ENCODE measurements around the gene ZMYND15.

ZMYND15 gene

DNA sequence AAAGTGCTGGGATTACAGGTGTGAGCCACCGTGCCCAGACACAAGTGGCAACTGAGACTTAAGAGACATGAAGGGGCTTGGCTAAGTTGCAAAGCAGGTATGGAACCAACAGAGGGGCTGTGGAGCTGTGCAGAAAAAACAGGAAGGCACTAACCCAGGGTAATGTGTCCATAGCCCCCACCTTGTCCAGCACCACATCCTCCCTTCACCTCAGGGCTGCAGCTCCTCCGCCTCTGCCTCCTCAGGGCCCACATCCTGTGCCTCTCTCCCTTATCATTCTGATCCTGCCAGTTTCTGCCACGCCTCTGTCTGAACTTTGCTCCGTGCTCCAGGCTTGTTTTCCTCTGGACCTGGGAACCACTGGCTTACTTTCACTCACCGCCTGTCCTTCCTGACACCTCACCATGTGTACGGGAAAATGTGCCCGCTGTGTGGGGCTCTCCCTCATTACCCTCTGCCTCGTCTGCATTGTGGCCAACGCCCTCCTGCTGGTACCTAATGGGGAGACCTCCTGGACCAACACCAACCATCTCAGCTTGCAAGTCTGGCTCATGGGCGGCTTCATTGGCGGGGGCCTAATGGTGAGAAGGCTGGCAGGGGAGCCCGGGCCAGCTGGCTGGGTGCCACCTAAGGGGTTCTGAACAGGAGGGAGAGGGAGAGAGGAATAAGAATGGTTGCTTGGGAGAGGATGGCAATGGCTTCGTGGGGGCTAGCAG is 32.0 kb downstream of the ZMYND15 start, which contains the start of gene TM4SF5:
Gene TM4SF5, plus strand, starts transcription at position 368 of the 716 bp plus-strand sequence. Its CDS starts 37 bp downstream, at position 405.
- TF ChIP-seq, protein P1, sequence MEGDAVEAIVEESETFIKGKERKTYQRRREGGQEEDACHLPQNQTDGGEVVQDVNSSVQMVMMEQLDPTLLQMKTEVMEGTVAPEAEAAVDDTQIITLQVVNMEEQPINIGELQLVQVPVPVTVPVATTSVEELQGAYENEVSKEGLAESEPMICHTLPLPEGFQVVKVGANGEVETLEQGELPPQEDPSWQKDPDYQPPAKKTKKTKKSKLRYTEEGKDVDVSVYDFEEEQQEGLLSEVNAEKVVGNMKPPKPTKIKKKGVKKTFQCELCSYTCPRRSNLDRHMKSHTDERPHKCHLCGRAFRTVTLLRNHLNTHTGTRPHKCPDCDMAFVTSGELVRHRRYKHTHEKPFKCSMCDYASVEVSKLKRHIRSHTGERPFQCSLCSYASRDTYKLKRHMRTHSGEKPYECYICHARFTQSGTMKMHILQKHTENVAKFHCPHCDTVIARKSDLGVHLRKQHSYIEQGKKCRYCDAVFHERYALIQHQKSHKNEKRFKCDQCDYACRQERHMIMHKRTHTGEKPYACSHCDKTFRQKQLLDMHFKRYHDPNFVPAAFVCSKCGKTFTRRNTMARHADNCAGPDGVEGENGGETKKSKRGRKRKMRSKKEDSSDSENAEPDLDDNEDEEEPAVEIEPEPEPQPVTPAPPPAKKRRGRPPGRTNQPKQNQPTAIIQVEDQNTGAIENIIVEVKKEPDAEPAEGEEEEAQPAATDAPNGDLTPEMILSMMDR (IDR thresholded peaks at IDR 0.05; ENCODE audit: low read depth, low read length, poor library complexity, severe bottlenecking): no peak
- TF ChIP-seq EZH2phosphoT487 (IDR thresholded peaks at IDR 0.05; ENCODE audit: borderline replicate concordance, low read length): no peak
- Histone ChIP-seq H3K4me3 (ENCODE audit: low read length) (no peak within 1 kb of the TSS), H3F3A (ENCODE audit: control insufficient read depth, insufficient read depth) (no peaks in the 10 kb centered on the region), H3K9me3 (ENCODE audit: control insufficient read depth, insufficient read depth, low read length) (no peaks in the 10 kb centered on the region), H3K27ac (ENCODE audit: low read depth, low read length) (no peak within 1 kb of the TSS), H3K9me2 (replicated peaks; ENCODE audit: control insufficient read depth, low read length) (no peaks in the 10 kb centered on the region), H3K79me2 (ENCODE audit: control insufficient read depth, low read length) (no peaks in the 10 kb centered on the region), H3K4me1 (ENCODE audit: control insufficient read depth, low read length) (peaks cover 9% of the 10 kb centered on the region), H3K27me3 (ENCODE audit: control insufficient read depth, low read length) (peaks cover 7% of the 10 kb centered on the region), H3K4me2 (ENCODE audit: low read length) (no peak within 1 kb of the TSS), H3K36me3 (ENCODE audit: control insufficient read depth, low read length) (no peaks in the 10 kb centered on the region), H4K20me1 (ENCODE audit: control insufficient read depth, insufficient read depth, low read depth, low read length) (no peaks in the 10 kb centered on the region)

DNA sequence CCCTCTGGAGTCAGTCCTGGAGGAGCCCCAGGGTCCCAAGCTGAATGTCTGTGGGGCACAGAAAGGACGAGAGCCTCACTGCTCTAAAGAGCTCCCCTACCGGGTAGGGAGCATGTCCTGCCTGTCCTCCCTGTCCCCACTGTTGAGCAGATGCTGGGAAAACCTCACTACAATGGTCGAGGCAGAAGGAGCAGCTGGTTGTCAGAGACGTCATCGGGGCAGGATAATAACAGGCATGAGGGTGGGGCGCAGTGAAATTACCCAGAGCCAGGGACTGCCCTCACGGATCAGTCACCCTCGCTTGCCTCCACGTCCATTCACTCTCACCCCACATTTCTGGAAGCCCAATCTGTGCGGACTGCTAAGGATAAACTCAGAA is 32.6 kb downstream of the ZMYND15 start:
- peaks cover 9% of the 10 kb centered on the region for H3K4me1 ChIP-seq (ENCODE audit: control insufficient read depth, low read length)
- H3K4me2 ChIP-seq (ENCODE audit: low read length): no peak overlapping the region
- H3K79me2 ChIP-seq (ENCODE audit: control insufficient read depth, low read length): no peaks in the 10 kb centered on the region
- no peak overlapping the region for H3K27ac ChIP-seq (ENCODE audit: low read depth, low read length)
- no peaks in the 10 kb centered on the region for H4K20me1 ChIP-seq (ENCODE audit: control insufficient read depth, insufficient read depth, low read depth, low read length)
- TF ChIP-seq, protein P1 (IDR thresholded peaks at IDR 0.05; ENCODE audit: low read depth, low read length, poor library complexity, severe bottlenecking): no peak
- TF ChIP-seq EZH2phosphoT487 (IDR thresholded peaks at IDR 0.05; ENCODE audit: borderline replicate concordance, low read length): no peak
- no peak overlapping the region for H3K4me3 ChIP-seq (ENCODE audit: low read length)
- no peaks in the 10 kb centered on the region for H3K9me2 ChIP-seq (replicated peaks; ENCODE audit: control insufficient read depth, low read length)
- H3K9me3 ChIP-seq (ENCODE audit: control insufficient read depth, insufficient read depth, low read length): no peaks in the 10 kb centered on the region
- H3K27me3 ChIP-seq (ENCODE audit: control insufficient read depth, low read length): peaks cover 7% of the 10 kb centered on the region
- H3K36me3 ChIP-seq (ENCODE audit: control insufficient read depth, low read length): no peaks in the 10 kb centered on the region
- H3F3A ChIP-seq (ENCODE audit: control insufficient read depth, insufficient read depth): no peaks in the 10 kb centered on the region

GRCh38 chr17:4777969-4778760 is 38.5 kb downstream of the ZMYND15 start:
- no peaks in the 10 kb centered on the region for H3K79me2 ChIP-seq (ENCODE audit: control insufficient read depth, low read length)
- H3K9me3 ChIP-seq (ENCODE audit: control insufficient read depth, insufficient read depth, low read length): no peaks in the 10 kb centered on the region
- H3K36me3 ChIP-seq (ENCODE audit: control insufficient read depth, low read length): no peaks in the 10 kb centered on the region
- H3K4me3 ChIP-seq (ENCODE audit: low read length): no peak overlapping the region
- H3K9me2 ChIP-seq (replicated peaks; ENCODE audit: control insufficient read depth, low read length): no peaks in the 10 kb centered on the region
- peaks cover 2% of the 10 kb centered on the region; the same call in 1 of the 2 replicates for H3K27me3 ChIP-seq (ENCODE audit: control insufficient read depth, low read length)
- TF ChIP-seq EZH2phosphoT487 (IDR thresholded peaks at IDR 0.05; ENCODE audit: borderline replicate concordance, low read length): no peak
- TF ChIP-seq, protein P1 (IDR thresholded peaks at IDR 0.05; ENCODE audit: low read depth, low read length, poor library complexity, severe bottlenecking): no peak
- H3F3A ChIP-seq (ENCODE audit: control insufficient read depth, insufficient read depth): no peaks in the 10 kb centered on the region
- peaks cover 9% of the 10 kb centered on the region for H3K4me1 ChIP-seq (ENCODE audit: control insufficient read depth, low read length)
- H3K4me2 ChIP-seq (ENCODE audit: low read length): no peak overlapping the region
- H4K20me1 ChIP-seq (ENCODE audit: control insufficient read depth, insufficient read depth, low read depth, low read length): no peaks in the 10 kb centered on the region
- no peak overlapping the region for H3K27ac ChIP-seq (ENCODE audit: low read depth, low read length)

Measured in DOHH2 (cell line).